Effector memory CD4-positive, alpha-beta T cell (primary cell): Measurements from ENCODE around the gene UPP1.
"Not testable (repeated sequence)": the region's sequence is repeated elsewhere in the genome, so short reads cannot be mapped to it uniquely, and the experiment has no call there.

ENCODE experiments used
- DNase-seq, 3 donors: peaks; one replicate each; pipeline ENCODE4 v3.0.0-alpha.2; 2020
- H3K27ac ChIP-seq: 2 replicates; pipeline ENCODE4 v1.7.0; 2013; ENCODE audit warnings: mild to moderate bottlenecking, low read length, moderate library complexity; ENCODE audit not compliant: insufficient read depth, poor library complexity, severe bottlenecking
- H3K27me3 ChIP-seq: replicated peaks from 2 replicates; pipeline ENCODE4 v1.7.0; 2013; ENCODE audit warnings: mild to moderate bottlenecking, low read length; ENCODE audit not compliant: insufficient read depth, control insufficient read depth, poor library complexity, severe bottlenecking
- H3K36me3 ChIP-seq: 2 replicates; pipeline ENCODE4 v1.7.0; 2013; ENCODE audit warnings: mild to moderate bottlenecking, low read length, moderate library complexity; ENCODE audit not compliant: control insufficient read depth, insufficient read depth
- H3K4me1 ChIP-seq: 2 replicates; pipeline ENCODE4 v1.7.0; 2013; ENCODE audit warnings: low read length, mild to moderate bottlenecking; ENCODE audit not compliant: control insufficient read depth, insufficient read depth, poor library complexity, severe bottlenecking
- H3K4me3 ChIP-seq: 2 replicates; pipeline ENCODE4 v1.7.0; 2013; ENCODE audit warnings: low read length, low read depth, mild to moderate bottlenecking; ENCODE audit not compliant: insufficient read depth, poor library complexity, severe bottlenecking
- H3K9me3 ChIP-seq: 2 replicates; pipeline ENCODE4 v1.7.0; 2013; ENCODE audit warnings: mild to moderate bottlenecking, low read length, moderate library complexity; ENCODE audit not compliant: control insufficient read depth

UPP1 gene

GRCh38 chr7:48147690-48148089, 58.6 kb downstream of the UPP1 start:
- DNase-seq, H3K27ac ChIP-seq, H3K9me3 ChIP-seq, H3K27me3 ChIP-seq, H3K36me3 ChIP-seq, H3K4me3 ChIP-seq, H3K4me1 ChIP-seq: not testable (repeated sequence)

DNA sequence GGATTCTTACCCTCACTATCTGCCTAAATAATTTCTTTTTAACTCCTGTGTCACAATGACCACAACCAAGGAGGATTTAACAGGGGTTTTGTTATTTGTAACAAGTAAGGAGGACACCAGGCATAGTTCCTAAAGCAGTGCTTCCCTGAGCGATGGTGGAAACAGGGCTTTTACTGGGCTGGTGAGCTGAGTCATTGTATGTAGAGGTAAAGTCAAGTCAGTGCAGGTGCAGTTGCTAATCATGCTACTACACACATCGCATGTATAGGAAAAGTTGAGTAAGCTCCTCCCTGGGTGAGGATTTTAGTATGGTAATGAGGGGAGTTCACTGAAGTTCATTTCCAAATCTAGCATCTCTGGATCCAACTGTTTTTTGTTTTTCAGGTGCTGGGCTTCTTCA, 59.2 kb downstream of the UPP1 start:
- DNase-seq: no peak
- no peaks in the 10 kb centered on the region for H3K36me3 ChIP-seq
- no peaks in the 10 kb centered on the region for H3K9me3 ChIP-seq
- no peaks in the 10 kb centered on the region for H3K27me3 ChIP-seq
- no peak overlapping the region for H3K4me3 ChIP-seq
- no peaks in the 10 kb centered on the region for H3K4me1 ChIP-seq
- no peak overlapping the region for H3K27ac ChIP-seq

DNA sequence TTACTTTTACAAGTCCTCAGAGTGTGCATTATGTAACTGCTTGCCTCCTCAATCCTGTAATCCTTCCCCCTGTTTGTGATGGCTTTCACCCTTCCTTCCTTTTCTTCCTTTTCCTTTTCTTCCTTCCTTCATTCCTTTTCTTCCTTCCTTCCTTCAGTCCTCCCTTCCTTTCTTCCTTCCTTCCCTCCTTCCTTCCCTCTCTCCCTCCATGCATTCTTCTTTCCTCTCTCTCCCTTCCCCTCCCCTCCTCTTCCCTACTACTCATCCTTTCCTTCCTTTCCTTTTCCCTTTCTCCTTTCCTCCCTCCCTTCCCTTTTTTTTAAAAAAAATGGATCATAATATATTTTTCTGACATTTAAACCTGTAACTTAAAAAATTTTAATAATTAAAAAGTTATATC, 60.0 kb downstream of the UPP1 start:
- H3K9me3 ChIP-seq: no peaks in the 10 kb centered on the region
- no peaks in the 10 kb centered on the region for H3K4me1 ChIP-seq
- H3K27me3 ChIP-seq: no peaks in the 10 kb centered on the region
- DNase-seq: no peak
- no peaks in the 10 kb centered on the region for H3K36me3 ChIP-seq
- H3K27ac ChIP-seq: no peak overlapping the region
- H3K4me3 ChIP-seq: no peak overlapping the region

GRCh38 chr7:48150086-48150485, 61.0 kb downstream of the UPP1 start:
- no peak overlapping the region for H3K27ac ChIP-seq
- H3K4me1 ChIP-seq: no peaks in the 10 kb centered on the region
- no peaks in the 10 kb centered on the region for H3K36me3 ChIP-seq
- no peaks in the 10 kb centered on the region for H3K9me3 ChIP-seq
- DNase-seq: no peak
- no peaks in the 10 kb centered on the region for H3K27me3 ChIP-seq
- no peak overlapping the region for H3K4me3 ChIP-seq

DNA sequence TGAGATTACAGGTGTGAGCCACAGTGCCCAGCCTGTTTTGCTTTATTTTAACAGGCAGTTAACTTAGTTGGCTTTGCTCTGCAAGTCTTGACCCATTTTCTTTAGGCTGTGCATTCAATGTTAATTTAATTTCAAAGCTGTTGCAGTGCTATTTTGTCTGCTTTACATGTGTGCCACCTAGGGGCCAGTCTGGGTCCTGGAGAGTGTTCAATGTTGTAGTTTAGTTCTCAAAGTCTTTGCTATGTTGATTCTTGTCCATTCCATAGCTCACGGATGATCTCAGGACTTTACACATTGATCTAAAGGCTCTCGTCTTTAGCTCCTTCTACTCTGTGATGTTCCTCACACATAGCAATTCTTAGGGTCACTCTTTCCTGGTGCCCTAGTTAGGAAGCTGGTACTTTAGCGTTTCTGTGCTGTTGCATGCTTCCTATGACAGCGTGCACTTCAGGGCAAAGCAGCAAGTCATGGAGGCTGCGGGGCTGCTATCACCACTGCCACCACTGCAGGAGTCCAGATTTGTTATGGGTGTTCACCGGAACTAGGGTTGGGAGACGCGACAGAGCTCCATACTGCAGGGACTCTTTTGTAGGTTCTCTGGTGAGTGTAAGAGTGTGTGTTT, 65.8 kb downstream of the UPP1 start:
- H3K4me3 ChIP-seq: no peak overlapping the region
- no peaks in the 10 kb centered on the region for H3K9me3 ChIP-seq
- H3K27ac ChIP-seq: no peak overlapping the region
- no peaks in the 10 kb centered on the region for H3K4me1 ChIP-seq
- no peaks in the 10 kb centered on the region for H3K36me3 ChIP-seq
- peak in 1 of 3 donors; percentile 11 for DNase-seq
- no peaks in the 10 kb centered on the region for H3K27me3 ChIP-seq
